ENCODE results near the gene METTL3. TPM values are rescaled to one million over a fixed set of nuclear protein-coding genes. Genes with fewer than 3 reads are reported as not detected.

METTL3 gene
- total and polyA plus RNA-seq, 2 of the 13 experiments (the other 11 are each of a cell fraction or from before 2014, with no cell fraction given): 123 to 130 TPM

DNA sequence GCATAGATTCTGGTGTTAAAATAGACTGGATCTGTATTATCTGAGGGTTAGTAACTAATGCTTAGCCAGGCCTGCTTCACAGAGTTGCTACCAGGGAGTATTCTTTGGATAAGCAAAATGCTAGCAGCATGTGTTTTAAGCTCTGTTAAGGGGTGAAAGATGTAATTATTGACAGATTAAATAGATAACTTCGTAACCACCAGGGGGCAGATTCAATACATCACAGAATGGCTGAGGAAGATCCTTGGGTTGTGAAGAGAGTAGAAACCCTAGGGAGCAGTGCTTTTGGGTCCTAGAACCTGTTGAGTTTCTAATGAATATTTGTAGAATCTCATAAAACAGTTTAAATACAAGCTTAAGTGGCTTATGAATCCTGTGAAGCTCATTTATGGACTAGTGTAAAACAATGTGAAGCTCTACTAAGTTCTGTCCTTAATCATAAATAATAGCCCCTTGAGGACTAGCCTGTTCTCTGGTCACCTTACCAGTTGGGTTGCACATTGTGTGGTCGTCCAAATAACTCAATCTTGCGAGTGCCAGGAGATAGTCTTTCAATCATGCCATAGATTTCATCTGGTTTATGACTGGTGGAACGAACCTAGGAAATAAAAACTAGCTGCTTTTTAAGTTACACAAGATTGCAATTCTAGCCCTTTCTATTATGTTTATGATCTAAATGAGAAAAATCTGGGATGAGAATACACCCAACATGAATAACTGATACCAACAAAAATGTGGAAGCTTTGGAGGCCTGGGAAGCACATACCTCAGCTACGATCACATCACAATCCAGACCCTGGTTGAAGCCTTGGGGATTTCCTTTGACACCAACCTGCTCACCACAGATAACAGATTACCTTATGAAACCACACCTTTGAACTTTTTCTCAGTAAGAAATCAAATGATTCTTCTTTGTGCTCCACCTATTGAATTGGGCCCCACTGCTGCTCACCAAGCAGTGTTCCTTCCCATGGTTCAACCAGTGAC is 12.3 kb downstream of the METTL3 start (continued):
- TF ChIP-seq ZNF704 (CRISPR knock-in tag; IDR thresholded peaks at IDR 0.05; ENCODE audit: borderline replicate concordance) (no peak), MIXL1 (CRISPR knock-in tag; IDR thresholded peaks at IDR 0.05) (peak; percentile 67; the same call in 1 of the 2 replicates), ZNF574 (CRISPR knock-in tag; IDR thresholded peaks at IDR 0.05) (no peak), ZNF543 (CRISPR knock-in tag; IDR thresholded peaks at IDR 0.05) (0 out of 2 replicates have a peak, but pooled peaks have one; percentile 34), PTBP1 (IDR thresholded peaks at IDR 0.05; ENCODE audit: low read depth, low read length, poor library complexity, severe bottlenecking) (no peak), ARID3A (IDR thresholded peaks at IDR 0.05; ENCODE audit: low read depth, low read length) (peak; percentile 82), STAG1 (CRISPR knock-in tag; IDR thresholded peaks at IDR 0.05) (peak; percentile 89), HMGXB4 (CRISPR knock-in tag; IDR thresholded peaks at IDR 0.05; ENCODE audit: borderline replicate concordance in 1 of 2, low read depth in 1 of 2) (peak; percentile 47 to 63; a peak in 2 of 4 replicates), ZFX (CRISPR knock-in tag; IDR thresholded peaks at IDR 0.05; ENCODE audit: low read depth) (no peak), POLR2G (IDR thresholded peaks at IDR 0.05; ENCODE audit: low read depth, low read length) (peak; percentile 19; the same call in 1 of the 2 replicates), ZNF264 (CRISPR knock-in tag; IDR thresholded peaks at IDR 0.05) (peak; percentile 53; the same call in 1 of the 2 replicates), POLR2AphosphoS5 (IDR thresholded peaks at IDR 0.05; ENCODE audit: low read depth, low read length) (peak; percentile 64), ZNF343 (CRISPR knock-in tag; IDR thresholded peaks at IDR 0.05) (no peak), MAFF (IDR thresholded peaks at IDR 0.05; ENCODE audit: low read depth, low read length) (no peak), ZMAT3 (CRISPR knock-in tag; conservative IDR thresholded peaks at IDR 0.05) (no peak; the same call in 1 of the 2 replicates), MTA1 (CRISPR knock-in tag; IDR thresholded peaks at IDR 0.05; ENCODE audit: borderline replicate concordance) (no peak)
- TF ChIP-seq, protein P1, sequence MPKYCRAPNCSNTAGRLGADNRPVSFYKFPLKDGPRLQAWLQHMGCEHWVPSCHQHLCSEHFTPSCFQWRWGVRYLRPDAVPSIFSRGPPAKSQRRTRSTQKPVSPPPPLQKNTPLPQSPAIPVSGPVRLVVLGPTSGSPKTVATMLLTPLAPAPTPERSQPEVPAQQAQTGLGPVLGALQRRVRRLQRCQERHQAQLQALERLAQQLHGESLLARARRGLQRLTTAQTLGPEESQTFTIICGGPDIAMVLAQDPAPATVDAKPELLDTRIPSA (CRISPR knock-in tag; IDR thresholded peaks at IDR 0.05; ENCODE audit: borderline replicate concordance): no peak
- TF ChIP-seq, protein P2, sequence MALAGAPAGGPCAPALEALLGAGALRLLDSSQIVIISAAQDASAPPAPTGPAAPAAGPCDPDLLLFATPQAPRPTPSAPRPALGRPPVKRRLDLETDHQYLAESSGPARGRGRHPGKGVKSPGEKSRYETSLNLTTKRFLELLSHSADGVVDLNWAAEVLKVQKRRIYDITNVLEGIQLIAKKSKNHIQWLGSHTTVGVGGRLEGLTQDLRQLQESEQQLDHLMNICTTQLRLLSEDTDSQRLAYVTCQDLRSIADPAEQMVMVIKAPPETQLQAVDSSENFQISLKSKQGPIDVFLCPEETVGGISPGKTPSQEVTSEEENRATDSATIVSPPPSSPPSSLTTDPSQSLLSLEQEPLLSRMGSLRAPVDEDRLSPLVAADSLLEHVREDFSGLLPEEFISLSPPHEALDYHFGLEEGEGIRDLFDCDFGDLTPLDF (CRISPR knock-in tag; IDR thresholded peaks at IDR 0.05): no peak
